ENCODE measurements around the gene MED15.

- no peak for TF ChIP-seq POLR2A (IDR thresholded peaks at IDR 0.05)
- TF ChIP-seq, protein P1, sequence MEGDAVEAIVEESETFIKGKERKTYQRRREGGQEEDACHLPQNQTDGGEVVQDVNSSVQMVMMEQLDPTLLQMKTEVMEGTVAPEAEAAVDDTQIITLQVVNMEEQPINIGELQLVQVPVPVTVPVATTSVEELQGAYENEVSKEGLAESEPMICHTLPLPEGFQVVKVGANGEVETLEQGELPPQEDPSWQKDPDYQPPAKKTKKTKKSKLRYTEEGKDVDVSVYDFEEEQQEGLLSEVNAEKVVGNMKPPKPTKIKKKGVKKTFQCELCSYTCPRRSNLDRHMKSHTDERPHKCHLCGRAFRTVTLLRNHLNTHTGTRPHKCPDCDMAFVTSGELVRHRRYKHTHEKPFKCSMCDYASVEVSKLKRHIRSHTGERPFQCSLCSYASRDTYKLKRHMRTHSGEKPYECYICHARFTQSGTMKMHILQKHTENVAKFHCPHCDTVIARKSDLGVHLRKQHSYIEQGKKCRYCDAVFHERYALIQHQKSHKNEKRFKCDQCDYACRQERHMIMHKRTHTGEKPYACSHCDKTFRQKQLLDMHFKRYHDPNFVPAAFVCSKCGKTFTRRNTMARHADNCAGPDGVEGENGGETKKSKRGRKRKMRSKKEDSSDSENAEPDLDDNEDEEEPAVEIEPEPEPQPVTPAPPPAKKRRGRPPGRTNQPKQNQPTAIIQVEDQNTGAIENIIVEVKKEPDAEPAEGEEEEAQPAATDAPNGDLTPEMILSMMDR (IDR thresholded peaks at IDR 0.05), result no peak
Observed at GRCh38 chr22:20618488-20618887, 111.1 kb downstream of the MED15 start.
